ENCODE data around the gene SELPLG.
"Not testable (repeated sequence)": the region's sequence is repeated elsewhere in the genome, so short reads cannot be mapped to it uniquely, and the experiment has no call there.

SELPLG gene

GRCh38 chr12:108620236-108620879 is 13.3 kb downstream of the SELPLG start:
- DNase-seq: no peak

- no peak for DNase-seq
Measured at GRCh38 chr12:108619369-108620160, 14.1 kb downstream of the SELPLG start.

GRCh38 chr12:108618953-108619274 is 14.8 kb downstream of the SELPLG start:
- not testable (repeated sequence) for DNase-seq

- DNase-seq: peak in 55 of 58 donors; percentile 12 to 89 (median 59)
Measured at GRCh38 chr12:108618079-108618952, 15.4 kb downstream of the SELPLG start.

DNA sequence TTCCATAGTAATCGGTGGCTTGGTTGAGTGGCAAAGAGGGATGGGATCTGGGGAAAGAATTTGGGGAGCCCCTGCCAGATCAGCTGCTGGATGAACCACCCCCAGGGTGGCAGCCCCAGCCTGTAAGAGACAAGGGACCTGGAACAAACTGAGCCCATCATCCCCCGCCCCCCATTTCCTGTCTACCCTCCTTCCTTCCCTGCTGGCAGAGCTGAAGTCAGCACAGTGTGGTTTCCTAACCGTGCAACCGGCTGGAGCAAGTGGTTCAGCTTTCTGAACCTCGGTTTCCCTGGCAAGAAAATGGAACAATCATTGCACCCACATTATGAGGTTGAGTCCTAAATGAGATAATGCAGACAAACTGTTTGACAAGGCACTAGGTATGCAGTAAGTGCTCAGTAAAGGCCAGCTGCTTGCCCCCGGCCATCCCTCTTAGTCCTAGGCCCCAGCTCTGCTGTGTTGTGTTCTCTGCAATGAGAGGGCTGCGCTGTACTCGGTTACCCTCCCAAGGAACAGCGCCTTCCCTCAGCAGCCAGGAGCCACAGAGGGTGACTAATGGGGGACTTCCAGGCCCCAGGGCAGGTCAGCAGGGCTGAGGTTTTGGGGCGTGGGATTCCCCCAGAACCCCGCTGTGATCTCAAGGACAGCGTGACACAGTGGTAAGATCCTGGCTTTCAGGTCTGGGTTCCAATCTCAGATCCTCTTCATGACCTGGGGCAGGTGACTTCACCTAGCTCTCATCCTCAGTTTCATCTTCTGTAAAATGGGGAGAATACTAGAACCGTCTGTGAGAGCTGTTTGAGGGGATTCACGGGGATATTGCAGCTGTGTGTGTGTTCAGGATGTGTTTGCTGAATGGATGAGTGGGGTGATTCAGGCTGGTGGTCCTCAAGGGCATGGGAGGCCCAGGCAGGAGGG is 16.5 kb downstream of the SELPLG start:
- peak in 12 of 58 donors; percentile 6 to 30 (median 20) for DNase-seq

- DNase-seq: no peak
Measured at GRCh38 chr12:108616359-108616758, 17.3 kb downstream of the SELPLG start.

DNA sequence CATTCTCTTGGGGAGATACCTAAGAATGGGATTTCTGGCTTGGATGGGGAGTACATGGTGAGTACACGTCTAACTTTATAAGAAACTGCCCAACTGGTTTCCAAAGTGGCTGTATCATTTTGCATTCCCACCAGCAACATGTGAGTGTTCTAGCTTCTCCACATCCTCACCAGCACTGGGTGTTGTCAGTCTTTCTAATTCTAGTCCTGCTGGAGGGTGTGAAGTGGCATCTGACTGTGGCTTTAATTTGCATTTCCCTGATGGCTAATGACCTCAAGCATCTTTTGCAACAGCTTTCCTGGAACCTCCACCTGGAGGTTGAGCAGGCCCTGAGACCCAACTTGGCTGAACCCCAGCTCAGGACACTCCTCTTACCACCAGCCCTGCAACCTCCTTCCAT is 17.8 kb downstream of the SELPLG start:
- no peak for DNase-seq

GRCh38 chr12:108614639-108615038 is 19.1 kb downstream of the SELPLG start:
- no peak for DNase-seq

DNA sequence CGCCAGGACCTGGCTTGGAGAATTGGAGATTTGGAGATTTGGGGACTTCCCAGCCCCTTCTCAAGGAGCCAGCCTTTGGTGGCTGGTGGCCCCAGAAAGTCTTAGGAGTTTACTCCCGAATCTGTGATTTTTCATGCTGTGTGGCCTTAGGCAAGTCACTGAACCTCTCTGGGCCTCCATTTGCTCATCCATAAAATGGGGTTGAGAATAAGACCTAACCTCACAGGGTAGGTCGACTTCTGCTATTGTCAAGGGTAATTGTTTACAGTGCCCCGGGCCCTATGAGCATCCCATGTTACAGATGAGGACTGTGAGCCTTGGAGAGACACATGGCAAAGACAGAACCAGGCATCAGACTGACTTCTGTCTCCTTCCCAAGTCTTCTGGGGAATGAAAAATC is 19.7 kb downstream of the SELPLG start:
- DNase-seq: no peak

DNA sequence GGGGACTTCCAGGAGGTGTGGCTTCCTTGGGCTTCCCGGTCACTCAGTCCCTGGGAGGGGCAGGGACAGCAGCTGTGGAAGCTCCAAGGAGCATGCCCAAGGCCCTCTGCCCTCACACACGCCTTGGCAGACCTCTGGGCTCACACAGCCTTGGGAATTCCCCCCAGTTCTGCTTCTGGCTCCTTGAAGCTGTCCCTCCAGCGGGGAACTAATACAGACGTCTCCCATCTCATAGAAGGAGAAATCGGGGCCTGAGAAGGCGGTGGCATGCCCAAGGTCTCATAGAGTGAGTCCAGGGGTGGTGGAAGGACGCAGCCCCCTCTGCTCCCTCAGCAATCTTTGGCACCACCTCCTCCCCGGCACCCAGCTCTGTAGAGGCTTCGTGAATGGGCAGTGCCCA is 20.1 kb downstream of the SELPLG start:
- DNase-seq: peak in 1 of 58 donors; percentile 10

DNA sequence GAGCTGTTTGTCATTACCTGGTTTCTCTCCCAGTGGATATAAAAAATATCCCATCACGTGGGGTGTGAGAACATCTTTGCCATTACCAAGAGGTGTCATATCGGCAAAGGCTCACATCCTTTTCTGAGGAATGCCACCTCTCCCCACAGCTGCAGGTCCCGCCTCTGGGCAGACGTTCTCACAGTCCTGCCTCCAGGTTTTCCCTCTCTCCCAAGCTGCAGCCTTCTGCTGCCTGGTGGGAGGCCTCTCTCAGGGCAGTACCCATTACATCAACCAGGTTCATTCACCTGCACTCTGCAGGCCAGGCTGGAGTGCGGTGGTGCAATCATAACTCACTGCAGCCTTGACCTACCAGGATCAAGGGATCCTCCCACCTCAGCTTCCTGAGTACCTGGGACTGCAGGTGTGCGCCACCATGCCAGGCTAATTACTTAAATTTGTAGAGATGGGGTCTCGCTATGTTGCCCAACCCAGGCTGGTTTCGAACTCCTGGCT is 20.9 kb downstream of the SELPLG start:
- no peak for DNase-seq

DNA sequence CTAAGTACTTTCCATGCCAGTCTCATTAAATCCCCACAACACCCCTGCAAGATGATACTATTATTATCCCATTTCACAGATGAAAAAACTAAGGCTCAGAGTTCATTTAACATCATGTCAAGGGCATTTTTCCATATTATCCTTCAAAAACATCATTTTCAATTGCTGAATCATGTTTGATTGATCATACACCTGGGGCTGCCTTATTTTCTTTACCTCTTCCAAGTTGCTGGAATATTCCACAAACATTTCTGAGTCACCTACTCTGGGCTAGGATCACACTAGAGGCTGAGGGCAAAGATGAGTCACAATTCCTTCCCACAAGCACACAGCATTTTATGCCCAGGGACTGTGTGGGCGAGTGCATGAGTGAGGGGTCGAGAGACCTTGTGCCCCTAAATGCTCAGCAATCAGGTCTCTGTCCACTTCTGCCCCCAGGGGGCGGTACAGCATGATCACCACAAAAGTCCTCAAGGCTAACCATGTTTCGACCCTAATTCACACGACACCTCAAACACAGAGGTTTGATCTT is 21.7 kb downstream of the SELPLG start:
- DNase-seq: no peak

DNA sequence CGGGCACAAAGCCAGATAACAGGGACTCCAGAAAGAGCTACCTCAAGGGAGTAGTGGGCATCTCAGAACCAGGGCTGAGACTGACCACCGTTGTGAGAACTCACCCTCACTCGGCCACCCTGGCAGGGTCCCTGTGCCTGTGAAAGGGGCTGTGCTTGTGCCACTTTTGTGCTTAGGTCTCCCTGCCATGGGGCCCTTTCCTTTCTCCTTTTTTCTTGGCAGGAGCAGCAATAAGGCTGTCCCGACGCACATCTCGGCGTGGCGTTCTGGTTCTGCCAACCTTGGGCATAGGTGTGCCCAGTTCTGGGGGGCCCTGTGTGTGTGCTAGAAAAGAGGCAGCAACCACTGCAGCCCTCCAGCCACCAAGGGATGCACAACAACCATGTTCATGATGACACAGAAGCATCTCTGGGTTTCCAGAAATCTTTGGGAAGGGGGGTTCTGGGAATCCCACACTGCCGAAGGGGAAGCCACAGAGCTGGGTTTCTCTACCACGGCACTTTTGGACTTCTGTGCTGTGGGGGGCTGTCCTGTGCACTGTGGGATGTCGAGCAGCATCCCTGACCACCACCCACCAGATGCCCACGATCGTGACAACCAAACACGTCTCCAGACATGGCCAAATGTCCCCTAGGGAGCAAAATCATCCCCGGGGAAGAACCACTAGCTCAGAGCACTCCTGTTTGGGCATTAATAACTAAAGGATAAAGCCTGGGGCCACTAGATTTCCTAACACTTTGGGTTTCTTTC is 22.7 kb downstream of the SELPLG start:
- DNase-seq: no peak

- no peak for DNase-seq
Measured at GRCh38 chr12:108610336-108610815, 23.3 kb downstream of the SELPLG start.

- no peak for DNase-seq
Measured at GRCh38 chr12:108609537-108610335, 24.0 kb downstream of the SELPLG start.

DNA sequence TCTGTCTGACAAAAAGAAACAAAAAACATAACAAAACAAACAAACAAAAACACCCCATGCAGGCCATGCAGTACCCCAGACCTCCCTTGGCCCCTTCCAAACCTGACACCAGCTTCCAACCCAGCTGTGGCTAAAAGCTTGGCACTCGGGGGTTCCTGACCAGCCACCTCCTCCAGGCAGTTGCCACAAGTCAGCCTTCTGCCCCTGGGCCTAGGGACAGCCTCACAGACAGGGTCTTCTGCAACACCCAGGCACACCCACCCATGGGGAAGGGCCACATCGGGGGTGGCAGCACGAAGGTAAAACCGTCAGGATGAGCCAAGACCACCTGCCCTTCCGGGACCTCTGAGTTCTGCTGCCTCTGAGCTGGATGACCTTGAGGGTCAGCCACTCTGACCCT is 25.1 kb downstream of the SELPLG start:
- DNase-seq: no peak

- DNase-seq: no peak
Measured at GRCh38 chr12:108607981-108608600, 25.6 kb downstream of the SELPLG start.

- no peak for DNase-seq
Measured at GRCh38 chr12:108606492-108606891, 27.2 kb downstream of the SELPLG start.

Data from anterior cingulate cortex (tissue), 58 donors.